Neural cell (in vitro differentiated cells): ENCODE results near the gene EYA2.

Experiments used
- CTCF ChIP-seq: fragments of 450-650 bp; IDR thresholded peaks from 2 replicates; pipeline ENCODE4 v1.5.1; 2014; ENCODE audit warnings: antibody characterized with exemption, mild to moderate bottlenecking, moderate library complexity; ENCODE audit not compliant: poor library complexity, severe bottlenecking
- EP300 ChIP-seq: fragments of 450-650 bp; conservative IDR thresholded peaks from 2 replicates; pipeline ENCODE4 v1.6.1; 2014; ENCODE audit warnings: antibody characterized with exemption, mild to moderate bottlenecking, moderate library complexity; ENCODE audit not compliant: poor library complexity, severe bottlenecking
- EZH2 ChIP-seq: fragments of 200-600, 300-800 bp; shearing (Covaris generic), sonication (generic); IDR thresholded peaks from 2 replicates; pipeline ENCODE4 v1.6.1; 2014; ENCODE audit warnings: antibody characterized with exemption, low read length, borderline replicate concordance, mild to moderate bottlenecking; ENCODE audit not compliant: insufficient read depth, poor library complexity, severe bottlenecking
- MXI1 ChIP-seq: fragments of 450-650 bp; conservative IDR thresholded peaks from 2 replicates; pipeline ENCODE4 v1.6.1; 2014; ENCODE audit warnings: antibody characterized with exemption, mild to moderate bottlenecking; ENCODE audit not compliant: poor library complexity, severe bottlenecking
- POLR2AphosphoS5 ChIP-seq: IDR thresholded peaks from 2 replicates; pipeline ENCODE4 v1.6.1; 2012
- SMC3 ChIP-seq: fragments of 450-650 bp; conservative IDR thresholded peaks from 2 replicates; pipeline ENCODE4 v1.6.1; 2014; ENCODE audit warnings: antibody characterized with exemption, mild to moderate bottlenecking, moderate library complexity; ENCODE audit not compliant: poor library complexity
- TF ChIP-seq, protein P1 (sequence below): IDR thresholded peaks from 2 replicates; pipeline ENCODE4 v1.6.1; 2012; ENCODE audit warnings: borderline replicate concordance

DNA sequence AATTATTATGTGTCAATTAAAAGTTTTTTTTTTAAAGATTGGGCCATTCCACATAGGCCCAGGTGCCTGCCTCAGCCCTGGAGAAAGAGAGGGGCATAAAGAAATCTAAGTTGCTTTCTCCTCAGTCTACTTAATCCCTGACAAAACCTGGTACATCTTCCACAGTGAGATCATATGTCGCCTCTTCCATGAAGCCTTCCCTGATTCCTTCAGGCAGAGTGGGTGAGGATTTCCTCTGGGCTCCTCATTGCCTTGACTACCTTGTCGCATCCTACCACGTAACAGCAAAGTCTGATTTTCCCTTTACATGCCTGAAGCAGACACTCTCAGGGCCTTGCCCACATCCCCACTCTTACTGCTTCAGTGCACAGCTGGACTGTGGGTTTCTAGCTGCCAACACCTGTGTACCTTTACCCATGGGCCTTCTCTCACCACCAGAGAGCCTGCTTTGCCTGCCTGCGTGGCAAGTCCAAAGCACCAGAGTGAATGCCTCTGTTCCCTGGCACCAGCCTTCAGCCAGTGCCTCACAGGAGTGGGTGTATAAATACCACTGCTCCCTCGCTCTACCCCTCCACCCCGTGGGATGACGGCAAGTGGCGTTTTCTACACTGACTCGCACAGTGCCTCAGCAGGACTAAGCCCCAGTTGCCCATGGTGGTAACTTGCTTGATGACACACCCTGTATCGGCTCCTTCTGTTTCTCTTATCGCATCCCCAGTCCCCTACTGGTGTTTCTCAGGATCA, 68.0 kb downstream of the EYA2 start:
- no peak for TF ChIP-seq EP300
- no peak for TF ChIP-seq CTCF
- no peak for TF ChIP-seq MXI1
- TF ChIP-seq EZH2 = no peak
- no peak for TF ChIP-seq SMC3
- no peak for TF ChIP-seq POLR2AphosphoS5
- TF ChIP-seq, protein P1, sequence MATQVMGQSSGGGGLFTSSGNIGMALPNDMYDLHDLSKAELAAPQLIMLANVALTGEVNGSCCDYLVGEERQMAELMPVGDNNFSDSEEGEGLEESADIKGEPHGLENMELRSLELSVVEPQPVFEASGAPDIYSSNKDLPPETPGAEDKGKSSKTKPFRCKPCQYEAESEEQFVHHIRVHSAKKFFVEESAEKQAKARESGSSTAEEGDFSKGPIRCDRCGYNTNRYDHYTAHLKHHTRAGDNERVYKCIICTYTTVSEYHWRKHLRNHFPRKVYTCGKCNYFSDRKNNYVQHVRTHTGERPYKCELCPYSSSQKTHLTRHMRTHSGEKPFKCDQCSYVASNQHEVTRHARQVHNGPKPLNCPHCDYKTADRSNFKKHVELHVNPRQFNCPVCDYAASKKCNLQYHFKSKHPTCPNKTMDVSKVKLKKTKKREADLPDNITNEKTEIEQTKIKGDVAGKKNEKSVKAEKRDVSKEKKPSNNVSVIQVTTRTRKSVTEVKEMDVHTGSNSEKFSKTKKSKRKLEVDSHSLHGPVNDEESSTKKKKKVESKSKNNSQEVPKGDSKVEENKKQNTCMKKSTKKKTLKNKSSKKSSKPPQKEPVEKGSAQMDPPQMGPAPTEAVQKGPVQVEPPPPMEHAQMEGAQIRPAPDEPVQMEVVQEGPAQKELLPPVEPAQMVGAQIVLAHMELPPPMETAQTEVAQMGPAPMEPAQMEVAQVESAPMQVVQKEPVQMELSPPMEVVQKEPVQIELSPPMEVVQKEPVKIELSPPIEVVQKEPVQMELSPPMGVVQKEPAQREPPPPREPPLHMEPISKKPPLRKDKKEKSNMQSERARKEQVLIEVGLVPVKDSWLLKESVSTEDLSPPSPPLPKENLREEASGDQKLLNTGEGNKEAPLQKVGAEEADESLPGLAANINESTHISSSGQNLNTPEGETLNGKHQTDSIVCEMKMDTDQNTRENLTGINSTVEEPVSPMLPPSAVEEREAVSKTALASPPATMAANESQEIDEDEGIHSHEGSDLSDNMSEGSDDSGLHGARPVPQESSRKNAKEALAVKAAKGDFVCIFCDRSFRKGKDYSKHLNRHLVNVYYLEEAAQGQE = no peak
